IMR-90 (cell line): Measurements from ENCODE around the gene CLSTN3. TPM values are rescaled to one million over a fixed set of nuclear protein-coding genes. Genes with fewer than 3 reads are reported as not detected.
A peak's percentile ranks its signal among the peaks of the same experiment; 100 is the strongest.
"Not testable (repeated sequence)": the region's sequence is repeated elsewhere in the genome, so short reads cannot be mapped to it uniquely, and the experiment has no call there.

ENCODE experiments used
- ATAC-seq: fragments of 200-7000 bp; cut with Tn5 transposase; 2 replicates; pipeline ENCODE4 v1.9.1; 2020; ENCODE audit warnings: low read depth, mild to moderate bottlenecking, moderate library complexity
- BruUV-seq: library from RNA; stranded (reverse); fragments of 400-500 nt; replicated peaks from 2 replicates; lab custom pipeline; 2021; lab: Mats Ljungman, UMichigan
- CTCF ChIA-PET: fragments of 300-600 bp; formaldehyde crosslinking; extraction: SDS; loops from one replicate; lab custom pipeline; 2021; ENCODE audit warnings: antibody characterized with exemption; lab: Yijun Ruan, JAX
- POLR2A ChIA-PET: fragments of 300-600 bp; sonication (Branson Sonifier 250); formaldehyde crosslinking; loops from one replicate; lab custom pipeline; 2022; ENCODE audit warnings: antibody characterized with exemption; ENCODE audit not compliant: unreplicated experiment; lab: Charles Lee
- DNase-seq: peaks from one replicate; pipeline ENCODE4 v3.0.0; 2013
- H2AFZ ChIP-seq: replicated peaks from 2 replicates; pipeline ENCODE3; 2013; ENCODE audit warnings: low read length, mild to moderate bottlenecking; ENCODE audit not compliant: poor library complexity
- H2AK5ac ChIP-seq: 2 replicates; pipeline ENCODE4 v1.6.1; 2013; ENCODE audit warnings: low read depth, low read length, inconsistent platforms
- H2AK9ac ChIP-seq: replicated peaks from 2 replicates; pipeline ENCODE3; 2013; ENCODE audit warnings: mild to moderate bottlenecking, low read depth, low read length, moderate library complexity; ENCODE audit not compliant: poor library complexity
- H2BK120ac ChIP-seq: 2 replicates; pipeline ENCODE4 v1.6.1; 2013; ENCODE audit warnings: low read depth, low read length, inconsistent platforms
- H2BK15ac ChIP-seq: 3 replicates; pipeline ENCODE4 v1.6.1; 2013; ENCODE audit warnings: low read depth, low read length, inconsistent platforms
- H2BK20ac ChIP-seq: 2 replicates; pipeline ENCODE4 v1.6.1; 2013; ENCODE audit warnings: low read depth, mild to moderate bottlenecking, inconsistent platforms, low read length, moderate library complexity
- H2BK5ac ChIP-seq: 2 replicates; pipeline ENCODE4 v1.6.1; 2013; ENCODE audit warnings: mild to moderate bottlenecking, low read depth, low read length, inconsistent platforms; ENCODE audit not compliant: poor library complexity, severe bottlenecking
- H3K14ac ChIP-seq: replicated peaks from 2 replicates; pipeline ENCODE4 v1.6.1; 2013; ENCODE audit warnings: low read depth, low read length, inconsistent platforms
- H3K18ac ChIP-seq: 2 replicates; pipeline ENCODE4 v1.6.1; 2013; ENCODE audit warnings: low read depth, low read length, control low read depth
- H3K23ac ChIP-seq: 2 replicates; pipeline ENCODE4 v1.6.1; 2013; ENCODE audit warnings: low read depth, low read length, inconsistent platforms
- H3K27ac ChIP-seq: 2 replicates; pipeline ENCODE4 v1.5.1; 2013; ENCODE audit warnings: mild to moderate bottlenecking, control low read depth, low read length; ENCODE audit not compliant: insufficient read depth
- H3K27me3 ChIP-seq: 2 replicates; pipeline ENCODE4 v1.6.1; 2013; ENCODE audit warnings: low read length; ENCODE audit not compliant: control insufficient read depth, insufficient read depth
- H3K36me3 ChIP-seq: 2 replicates; pipeline ENCODE4 v1.6.1; 2013; ENCODE audit warnings: low read length, mixed read lengths; ENCODE audit not compliant: control insufficient read depth, insufficient read depth
- H3K4ac ChIP-seq: 2 replicates; pipeline ENCODE4 v1.6.1; 2013; ENCODE audit warnings: low read depth, low read length, inconsistent platforms
- H3K4me1 ChIP-seq: 2 replicates; pipeline ENCODE4 v1.6.1; 2013; ENCODE audit warnings: low read length, mixed read lengths; ENCODE audit not compliant: control insufficient read depth, insufficient read depth
- H3K4me2 ChIP-seq: 2 replicates; pipeline ENCODE4 v1.6.1; 2013; ENCODE audit warnings: low read depth, mild to moderate bottlenecking, control low read depth, low read length, moderate library complexity
- H3K4me3 ChIP-seq: 2 replicates; pipeline ENCODE4 v1.5.1; 2013; ENCODE audit warnings: low read depth, mild to moderate bottlenecking, control low read depth, low read length, moderate library complexity; ENCODE audit not compliant: insufficient read depth
- H3K56ac ChIP-seq: 2 replicates; pipeline ENCODE4 v1.6.1; 2013; ENCODE audit warnings: low read length, inconsistent platforms; ENCODE audit not compliant: insufficient read depth; ENCODE audit errors: extremely low read depth
- H3K79me1 ChIP-seq, 2 experiments: 2 replicates each; pipeline ENCODE4 v1.6.1; 2013; ENCODE audit warnings: low read length in 2 of 2, inconsistent platforms in 1 of 2, low read depth in 1 of 2
- H3K9ac ChIP-seq: 2 replicates; pipeline ENCODE4 v1.6.1; 2013; ENCODE audit warnings: low read depth, low read length, control low read depth
- H3K9me1 ChIP-seq: 2 replicates; pipeline ENCODE4 v1.6.1; 2013; ENCODE audit warnings: low read length, inconsistent platforms; ENCODE audit not compliant: insufficient read depth
- H3K9me3 ChIP-seq: 2 replicates; pipeline ENCODE4 v1.6.1; 2013; ENCODE audit warnings: low read length; ENCODE audit not compliant: control insufficient read depth, insufficient read depth
- H4K20me1 ChIP-seq: 2 replicates; pipeline ENCODE4 v1.6.1; 2013; ENCODE audit warnings: low read length, inconsistent platforms; ENCODE audit not compliant: insufficient read depth
- H4K5ac ChIP-seq: 2 replicates; pipeline ENCODE4 v1.6.1; 2013; ENCODE audit warnings: mild to moderate bottlenecking, low read depth, low read length, control low read depth
- H4K8ac ChIP-seq, 2 experiments: 2 replicates each; pipeline ENCODE4 v1.6.1; 2013; ENCODE audit warnings: low read depth in 2 of 2, low read length in 2 of 2, control low read depth in 1 of 2, inconsistent platforms in 1 of 2
- H4K91ac ChIP-seq: 2 replicates; pipeline ENCODE4 v1.6.1; 2013; ENCODE audit warnings: low read depth, low read length, inconsistent platforms; ENCODE audit not compliant: insufficient read depth
- RAD21 ChIP-seq: IDR thresholded peaks from 2 replicates; pipeline ENCODE4 v1.6.1; 2012; ENCODE audit warnings: low read length, improper control_type of control experiment
- WGBS, 2 experiments: methylation state at CpG; one replicate each; pipeline versions ENCODE4 v1.1.5 to v1.1.7; 2013; ENCODE audit warnings: missing lambda C conversion rate in 2 of 2; ENCODE audit not compliant: insufficient read length in 1 of 2; ENCODE audit errors: extremely low coverage in 2 of 2; 5-methylcytosine and 5-hydroxymethylcytosine counted together
- dilution Hi-C: fragments of 300-500 bp; cut with HindIII; formaldehyde crosslinking; loops from one replicate; pipeline ENCODE4 v1.14.3; 2018; ENCODE audit warnings: low sequenced_read_pairs; ENCODE audit not compliant: unreplicated experiment
- in situ Hi-C: fragments of 300-500 bp; cut with MboI; formaldehyde crosslinking; loops from 3 replicates; pipeline ENCODE4 v1.14.3; 2019; ENCODE audit warnings: low sequenced_read_pairs, inconsistent platforms, mixed read lengths
- intact Hi-C: fragments of 100-400 bp; cut with micrococcal nuclease; formaldehyde crosslinking; loops from 2 replicates; pipeline ENCODE4 v1.10.0; 2022
- polyA plus RNA-seq, 3 experiments: library from polyadenylated mRNA; depleted of rRNA; stranded (reverse); fragments of >200 nt; gene quantifications; 2 replicates each; pipeline ENCODE4 v1.2.3, GENCODE V29; 2012; ENCODE audit warnings: low replicate concordance in 1 of 3
- total RNA-seq: library from RNA; depleted of rRNA; stranded (reverse); fragments of >200 nt; gene quantifications from 2 replicates; pipeline ENCODE4 v1.2.3, GENCODE V29; 2012

The CLSTN3 gene
- total and polyA plus RNA-seq, 2 of the 4 experiments (the other 2 are of a cell fraction), result 4.1 to 16.4 TPM

DNA sequence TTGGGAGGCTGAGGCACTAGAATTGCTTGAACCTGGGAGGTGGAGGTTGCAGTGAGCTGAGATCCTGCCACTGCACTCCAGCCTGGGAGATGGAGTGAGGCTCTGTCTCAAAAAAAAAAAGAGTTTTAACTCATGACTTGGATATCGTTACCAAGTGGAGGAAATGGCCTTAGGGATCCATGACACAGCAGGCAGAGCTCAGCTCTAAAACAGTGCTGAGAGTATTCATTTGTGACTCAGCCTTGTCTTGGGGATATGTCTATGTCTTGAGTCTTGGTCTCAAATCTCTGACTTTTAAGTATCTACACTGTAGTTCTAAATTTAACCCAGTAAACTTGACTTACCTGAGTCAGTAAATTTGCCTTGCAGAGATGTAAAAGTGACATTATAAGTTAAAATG lies 50.5 kb downstream of the CLSTN3 start:
- ChIA-PET CTCF (interaction anchor here (0.7 kb wide), 1 partner anchor 13 kb away, joined by 4 read pairs; no protein-coding TSS in a partner anchor), POLR2A (no interaction called here)
- Histone ChIP-seq H3K56ac (no peak overlapping the region), H2BK120ac (no peak overlapping the region), H3K14ac (no peak overlapping the region), H2AK9ac (no peak overlapping the region), H3K79me1 (no peaks in the 10 kb centered on the region), H3K27me3 (peaks cover 3% of the 10 kb centered on the region), H3K36me3 (no peaks in the 10 kb centered on the region), H3K4ac (no peak overlapping the region), H3K9ac (no peak overlapping the region), H3K18ac (no peak overlapping the region), H2AK5ac (no peak overlapping the region), H4K20me1 (no peaks in the 10 kb centered on the region), H3K9me1 (no peaks in the 10 kb centered on the region), H2BK15ac (no peak overlapping the region), H3K4me2 (no peak overlapping the region), H2BK5ac (no peak overlapping the region), H4K8ac (no peak overlapping the region), H3K4me1 (no peaks in the 10 kb centered on the region), H2AFZ (no peak overlapping the region), H2BK20ac (no peak overlapping the region), H3K9me3 (no peaks in the 10 kb centered on the region), H3K4me3 (no peak overlapping the region), H4K5ac (no peak overlapping the region), H3K27ac (no peak overlapping the region), H3K23ac (no peak overlapping the region), H4K91ac (no peak overlapping the region)
- ATAC-seq (no peak), DNase-seq (peak; percentile 13)
- BruUV-seq, result no TSS peak
- intact Hi-C loops, result no loop called here
- dilution Hi-C loops, result no loop called here
- no peak for TF ChIP-seq RAD21
- WGBS, 2 experiments, result no CpG with 5 or more reads among the region's 1 CpG
- in situ Hi-C loops, result no loop called here

DNA sequence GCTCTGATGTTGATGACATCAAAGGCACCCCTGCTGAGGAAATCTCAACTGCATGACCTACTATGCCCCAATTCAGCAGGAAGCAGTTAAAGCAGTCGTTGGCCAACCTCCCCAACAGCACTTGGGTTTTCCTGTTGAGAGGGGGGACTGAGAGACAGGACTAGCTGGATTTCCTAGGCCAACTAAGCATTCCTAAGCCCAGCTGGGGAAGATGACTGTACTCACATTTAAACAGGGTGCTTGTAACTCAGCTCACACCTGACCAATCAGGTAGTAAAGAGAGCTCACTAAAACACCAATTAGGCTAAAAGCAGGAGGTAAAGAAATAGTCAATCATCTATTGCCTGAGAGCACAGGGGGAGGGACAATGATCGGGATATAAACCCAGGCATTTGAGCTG lies 55.9 kb downstream of the CLSTN3 start:
- H3K56ac ChIP-seq, H3K27ac ChIP-seq, H3K9ac ChIP-seq, H2AFZ ChIP-seq, ATAC-seq, H3K18ac ChIP-seq, H3K9me3 ChIP-seq, H4K20me1 ChIP-seq, H3K14ac ChIP-seq, H3K4me1 ChIP-seq, H2BK5ac ChIP-seq, in situ Hi-C loops, H3K23ac ChIP-seq, H3K36me3 ChIP-seq, H2BK120ac ChIP-seq, H2BK15ac ChIP-seq, H2AK5ac ChIP-seq, H2BK20ac ChIP-seq, H2AK9ac ChIP-seq, DNase-seq, H4K91ac ChIP-seq, intact Hi-C loops, H4K5ac ChIP-seq, POLR2A ChIA-PET, dilution Hi-C loops, H4K8ac ChIP-seq, H3K27me3 ChIP-seq, H3K9me1 ChIP-seq, H3K4me2 ChIP-seq, H3K4me3 ChIP-seq, BruUV-seq, CTCF ChIA-PET, H3K4ac ChIP-seq: not testable (repeated sequence)
- H3K79me1 ChIP-seq, result peaks cover 0 to 17% of the 10 kb centered on the region in 2 experiments; a peak in 2 of 4 replicates
- WGBS, 2 experiments, result no CpG with 5 or more reads among the region's 2 CpGs
